ENCODE measurements around the gene BLID. TPM values are rescaled to one million over a fixed set of nuclear protein-coding genes. Genes with fewer than 3 reads are reported as not detected.
A peak's percentile ranks its signal among the peaks of the same experiment; 100 is the strongest.

The BLID gene
- polyA plus RNA-seq, 1 experiment = 0.16 TPM

DNA sequence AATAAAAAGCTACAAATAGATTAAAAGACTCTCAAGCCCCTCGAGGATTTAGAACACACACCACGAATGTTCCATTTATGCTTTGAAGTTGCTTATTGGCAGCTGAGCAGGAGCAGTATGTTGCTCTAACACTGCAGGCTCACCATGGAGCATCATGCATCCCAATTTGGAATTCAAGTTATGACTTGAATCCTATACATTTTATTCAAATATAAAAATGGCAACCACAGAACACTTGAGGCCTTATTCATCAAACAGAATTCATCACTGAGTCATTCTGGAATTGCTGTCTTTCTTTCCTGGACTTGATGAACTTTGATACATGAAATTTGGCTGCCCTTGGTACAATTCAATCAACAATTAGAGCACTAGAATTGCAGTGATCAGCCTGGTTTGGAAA lies 24.5 kb upstream of the BLID start:
- H3K36me3 ChIP-seq (ENCODE audit: control insufficient read depth, insufficient read depth, low read length) = peaks cover 2% of the 10 kb centered on the region
- H3K27me3 ChIP-seq (ENCODE audit: control insufficient read depth, insufficient read depth, low read length) = no peaks in the 10 kb centered on the region
- H3K4me3 ChIP-seq (ENCODE audit: low read depth, low read length) = no peak overlapping the region
- CTCF ChIA-PET = interaction anchor here (0.8 kb wide), 1 partner anchor 365 kb away, joined by 3 read pairs; no protein-coding TSS in a partner anchor
- TF ChIP-seq, protein P1, sequence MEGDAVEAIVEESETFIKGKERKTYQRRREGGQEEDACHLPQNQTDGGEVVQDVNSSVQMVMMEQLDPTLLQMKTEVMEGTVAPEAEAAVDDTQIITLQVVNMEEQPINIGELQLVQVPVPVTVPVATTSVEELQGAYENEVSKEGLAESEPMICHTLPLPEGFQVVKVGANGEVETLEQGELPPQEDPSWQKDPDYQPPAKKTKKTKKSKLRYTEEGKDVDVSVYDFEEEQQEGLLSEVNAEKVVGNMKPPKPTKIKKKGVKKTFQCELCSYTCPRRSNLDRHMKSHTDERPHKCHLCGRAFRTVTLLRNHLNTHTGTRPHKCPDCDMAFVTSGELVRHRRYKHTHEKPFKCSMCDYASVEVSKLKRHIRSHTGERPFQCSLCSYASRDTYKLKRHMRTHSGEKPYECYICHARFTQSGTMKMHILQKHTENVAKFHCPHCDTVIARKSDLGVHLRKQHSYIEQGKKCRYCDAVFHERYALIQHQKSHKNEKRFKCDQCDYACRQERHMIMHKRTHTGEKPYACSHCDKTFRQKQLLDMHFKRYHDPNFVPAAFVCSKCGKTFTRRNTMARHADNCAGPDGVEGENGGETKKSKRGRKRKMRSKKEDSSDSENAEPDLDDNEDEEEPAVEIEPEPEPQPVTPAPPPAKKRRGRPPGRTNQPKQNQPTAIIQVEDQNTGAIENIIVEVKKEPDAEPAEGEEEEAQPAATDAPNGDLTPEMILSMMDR (IDR thresholded peaks at IDR 0.05; ENCODE audit: insufficient read depth, low read depth, low read length) = no peak
- POLR2A ChIA-PET = no interaction called here
- no peak for DNase-seq (ENCODE audit: low read depth)

DNA sequence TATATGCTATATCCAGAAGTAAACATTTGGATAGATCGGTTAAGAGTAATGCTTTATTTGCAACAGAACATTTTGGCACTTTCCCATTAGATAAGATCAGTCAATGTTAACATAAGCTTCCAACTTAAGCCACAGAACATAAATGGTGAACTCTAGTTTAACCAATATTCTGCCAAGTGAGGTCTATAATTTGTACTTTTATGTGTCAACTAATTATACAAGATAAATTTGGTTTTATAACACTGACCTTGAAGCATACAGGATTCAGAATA lies 23.5 kb upstream of the BLID start:
- POLR2A ChIA-PET = interaction anchor here (0.7 kb wide), 1 partner anchor 94 kb away, joined by 3 read pairs; no protein-coding TSS in a partner anchor
- CTCF ChIA-PET = interaction anchor here (1.4 kb wide), 1 partner anchor 486 kb away, joined by 3 read pairs; no protein-coding TSS in a partner anchor
- no peak for DNase-seq (ENCODE audit: low read depth)
- Histone ChIP-seq H3K36me3 (ENCODE audit: control insufficient read depth, insufficient read depth, low read length) (peaks cover 2% of the 10 kb centered on the region), H3K27me3 (ENCODE audit: control insufficient read depth, insufficient read depth, low read length) (no peaks in the 10 kb centered on the region), H3K4me3 (ENCODE audit: low read depth, low read length) (no peak overlapping the region)
- TF ChIP-seq, protein P1 (IDR thresholded peaks at IDR 0.05; ENCODE audit: insufficient read depth, low read depth, low read length) = no peak

DNA sequence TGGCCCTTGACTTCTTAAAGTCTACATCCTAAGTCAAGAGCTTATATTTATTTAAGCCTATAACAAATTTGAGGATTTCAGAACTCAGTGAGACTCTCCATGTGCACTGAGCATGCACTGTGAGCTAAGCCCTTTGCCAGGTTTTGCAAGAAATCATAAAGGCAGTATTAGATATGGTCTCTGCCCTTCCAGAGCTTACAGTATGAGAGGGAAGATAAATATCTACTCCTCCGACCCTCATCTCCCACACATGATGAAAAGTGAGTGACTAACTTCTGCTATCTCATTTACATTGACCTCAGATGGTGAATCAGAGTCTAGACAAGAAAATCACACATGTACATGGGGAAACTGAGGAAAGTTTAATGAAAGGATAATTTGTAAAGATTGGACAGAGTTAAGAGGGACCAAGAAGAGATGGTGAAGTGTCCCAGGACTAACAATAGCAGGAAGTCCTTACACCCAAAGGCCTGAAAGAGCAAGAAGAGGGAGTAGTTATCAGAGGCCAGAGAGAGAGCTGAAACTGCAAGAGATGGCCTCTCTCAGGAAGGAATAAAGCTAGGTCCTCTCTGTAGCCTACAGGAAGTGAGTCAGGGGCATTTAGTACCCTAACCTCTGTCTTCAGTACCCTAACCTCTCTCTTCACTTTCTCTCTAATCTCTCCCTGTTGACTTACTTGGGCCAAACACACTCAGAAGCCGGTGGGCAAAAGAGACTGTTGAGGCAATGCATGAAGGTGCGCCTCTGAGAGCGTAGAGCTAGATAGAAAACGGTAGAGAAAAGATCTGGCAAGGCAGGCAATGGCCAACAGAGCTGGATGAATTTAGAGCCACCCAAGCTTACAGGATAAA lies 23.0 kb upstream of the BLID start:
- Histone ChIP-seq H3K36me3 (ENCODE audit: control insufficient read depth, insufficient read depth, low read length) (peaks cover 2% of the 10 kb centered on the region), H3K4me3 (ENCODE audit: low read depth, low read length) (no peak overlapping the region), H3K27me3 (ENCODE audit: control insufficient read depth, insufficient read depth, low read length) (no peaks in the 10 kb centered on the region)
- DNase-seq (ENCODE audit: low read depth) = no peak
- POLR2A ChIA-PET = interaction anchor here (0.7 kb wide), 1 partner anchor 94 kb away, joined by 3 read pairs; no protein-coding TSS in a partner anchor
- CTCF ChIA-PET = interaction anchor here (0.6 to 1.9 kb wide), 5 partner anchors 36 to 485 kb away, joined by 3 to 4 read pairs (median 3); no protein-coding TSS in a partner anchor
- TF ChIP-seq, protein P1 (IDR thresholded peaks at IDR 0.05; ENCODE audit: insufficient read depth, low read depth, low read length) = no peak

DNA sequence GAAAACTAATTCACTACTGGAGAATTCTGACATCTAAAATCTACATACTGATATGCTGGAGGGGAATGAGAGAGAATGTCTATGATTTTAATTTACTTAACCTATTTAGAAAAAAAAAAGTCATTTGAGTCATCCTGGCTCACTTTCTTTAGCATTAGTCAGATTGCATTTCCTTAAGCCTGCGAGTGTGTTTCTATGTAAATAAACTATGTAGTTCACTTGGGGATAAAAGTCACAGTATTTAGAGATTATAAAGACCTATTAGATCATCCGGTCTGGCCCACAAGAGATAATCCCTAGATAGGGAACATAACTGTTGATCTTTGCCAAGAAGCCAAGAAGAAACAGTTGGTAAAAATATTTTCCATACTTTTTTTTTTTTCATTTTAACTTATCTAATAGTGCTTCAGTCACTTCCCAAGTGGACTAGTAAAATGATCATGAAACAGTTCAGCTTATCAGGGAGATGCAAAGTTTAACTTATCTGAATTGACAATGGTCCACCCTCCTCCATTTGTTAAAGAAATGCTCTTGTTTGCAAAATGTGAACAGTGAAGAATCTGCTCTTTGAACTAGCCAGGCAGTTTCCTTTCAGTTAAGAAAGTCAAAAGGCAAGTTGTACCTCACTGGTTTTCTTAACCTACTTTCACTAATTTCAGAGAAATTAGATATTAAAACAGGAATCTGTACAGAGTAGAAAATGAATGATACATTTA lies 21.2 kb upstream of the BLID start:
- H3K27me3 ChIP-seq (ENCODE audit: control insufficient read depth, insufficient read depth, low read length) = no peaks in the 10 kb centered on the region
- peaks cover 2% of the 10 kb centered on the region for H3K36me3 ChIP-seq (ENCODE audit: control insufficient read depth, insufficient read depth, low read length)
- DNase-seq (ENCODE audit: low read depth) = peak; percentile 90
- no peak overlapping the region for H3K4me3 ChIP-seq (ENCODE audit: low read depth, low read length)
- POLR2A ChIA-PET = interaction anchor here (0.7 kb wide), 1 partner anchor 110 kb away, joined by 5 read pairs; no protein-coding TSS in a partner anchor
- CTCF ChIA-PET = interaction anchor here (0.6 to 1.9 kb wide), 5 partner anchors 36 to 78 kb away, joined by 3 to 4 read pairs (median 3); no protein-coding TSS in a partner anchor
- TF ChIP-seq, protein P1 (IDR thresholded peaks at IDR 0.05; ENCODE audit: insufficient read depth, low read depth, low read length) = no peak

DNA sequence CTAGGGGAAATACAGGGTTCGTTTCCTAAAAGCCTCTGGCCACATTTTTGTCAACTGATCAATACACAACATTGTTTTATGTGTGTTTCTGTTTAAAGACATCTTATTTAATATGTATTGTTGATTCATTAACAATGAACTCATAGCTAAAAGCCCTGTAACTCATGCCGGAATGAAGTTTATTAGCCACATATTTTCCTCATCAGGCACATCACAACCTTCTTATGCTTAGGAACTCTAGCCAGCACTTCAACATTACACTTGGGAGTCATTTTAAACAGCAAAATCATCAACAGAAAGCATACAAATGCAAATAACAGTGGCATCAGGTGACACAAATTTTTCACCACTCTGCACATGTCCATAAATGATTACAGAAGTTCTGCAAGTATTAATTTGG lies 15.1 kb upstream of the BLID start:
- Histone ChIP-seq H3K36me3 (ENCODE audit: control insufficient read depth, insufficient read depth, low read length) (no peaks in the 10 kb centered on the region; the same call in 1 of the 2 replicates), H3K27me3 (ENCODE audit: control insufficient read depth, insufficient read depth, low read length) (no peaks in the 10 kb centered on the region), H3K4me3 (ENCODE audit: low read depth, low read length) (no peak overlapping the region)
- CTCF ChIA-PET = no interaction called here
- POLR2A ChIA-PET = no interaction called here
- TF ChIP-seq, protein P1 (IDR thresholded peaks at IDR 0.05; ENCODE audit: insufficient read depth, low read depth, low read length) = no peak
- no peak for DNase-seq (ENCODE audit: low read depth)

All from BJ (cell line).